ENCODE measurements around the gene GRM7.

The GRM7 gene

DNA sequence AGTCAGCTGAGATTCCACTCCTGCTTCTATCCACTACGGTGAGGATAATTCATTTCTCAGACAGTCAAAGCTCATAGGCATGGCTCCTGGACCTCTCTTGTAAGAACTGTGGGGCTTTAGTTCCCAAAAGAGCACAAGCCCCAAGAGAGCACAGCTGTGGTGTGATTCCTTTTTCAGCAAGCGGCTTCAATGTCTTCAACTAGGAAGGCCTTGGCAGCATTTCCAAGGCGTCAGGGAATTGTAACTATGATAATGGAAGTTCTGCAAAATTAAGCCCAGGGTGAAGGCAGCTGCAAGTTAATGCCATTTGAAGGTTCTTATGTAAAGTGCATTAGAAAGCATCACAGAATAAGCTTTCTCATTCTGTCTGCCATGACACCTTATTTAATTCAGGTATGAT, 657.1 kb downstream of the GRM7 start:
- no peak overlapping the region for H3K4me3 ChIP-seq (ENCODE audit: low read depth, low read length)
- DNase-seq (ENCODE audit: low read depth): no peak
- TF ChIP-seq, protein P1, sequence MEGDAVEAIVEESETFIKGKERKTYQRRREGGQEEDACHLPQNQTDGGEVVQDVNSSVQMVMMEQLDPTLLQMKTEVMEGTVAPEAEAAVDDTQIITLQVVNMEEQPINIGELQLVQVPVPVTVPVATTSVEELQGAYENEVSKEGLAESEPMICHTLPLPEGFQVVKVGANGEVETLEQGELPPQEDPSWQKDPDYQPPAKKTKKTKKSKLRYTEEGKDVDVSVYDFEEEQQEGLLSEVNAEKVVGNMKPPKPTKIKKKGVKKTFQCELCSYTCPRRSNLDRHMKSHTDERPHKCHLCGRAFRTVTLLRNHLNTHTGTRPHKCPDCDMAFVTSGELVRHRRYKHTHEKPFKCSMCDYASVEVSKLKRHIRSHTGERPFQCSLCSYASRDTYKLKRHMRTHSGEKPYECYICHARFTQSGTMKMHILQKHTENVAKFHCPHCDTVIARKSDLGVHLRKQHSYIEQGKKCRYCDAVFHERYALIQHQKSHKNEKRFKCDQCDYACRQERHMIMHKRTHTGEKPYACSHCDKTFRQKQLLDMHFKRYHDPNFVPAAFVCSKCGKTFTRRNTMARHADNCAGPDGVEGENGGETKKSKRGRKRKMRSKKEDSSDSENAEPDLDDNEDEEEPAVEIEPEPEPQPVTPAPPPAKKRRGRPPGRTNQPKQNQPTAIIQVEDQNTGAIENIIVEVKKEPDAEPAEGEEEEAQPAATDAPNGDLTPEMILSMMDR (IDR thresholded peaks at IDR 0.05; ENCODE audit: control insufficient read depth, extremely low read depth, insufficient read depth): no peak

GRCh38 chr3:7518456-7518855, 657.5 kb downstream of the GRM7 start:
- DNase-seq (ENCODE audit: low read depth): peak; percentile 30
- TF ChIP-seq, protein P1 (IDR thresholded peaks at IDR 0.05; ENCODE audit: control insufficient read depth, extremely low read depth, insufficient read depth): no peak
- no peak overlapping the region for H3K4me3 ChIP-seq (ENCODE audit: low read depth, low read length)

- TF ChIP-seq, protein P1 (IDR thresholded peaks at IDR 0.05; ENCODE audit: control insufficient read depth, extremely low read depth, insufficient read depth): no peak
- no peak overlapping the region for H3K4me3 ChIP-seq (ENCODE audit: low read depth, low read length)
Measured at GRCh38 chr3:7520059-7520458, 659.1 kb downstream of the GRM7 start.

GRCh38 chr3:7520593-7520992, 659.7 kb downstream of the GRM7 start:
- no peak overlapping the region for H3K4me3 ChIP-seq (ENCODE audit: low read depth, low read length)
- DNase-seq (ENCODE audit: low read depth): no peak
- TF ChIP-seq, protein P1 (IDR thresholded peaks at IDR 0.05; ENCODE audit: control insufficient read depth, extremely low read depth, insufficient read depth): no peak

More at GRCh38 chr3:7520059-7520458, 659.1 kb downstream of the GRM7 start:
- DNase-seq (ENCODE audit: low read depth): no peak

DNA sequence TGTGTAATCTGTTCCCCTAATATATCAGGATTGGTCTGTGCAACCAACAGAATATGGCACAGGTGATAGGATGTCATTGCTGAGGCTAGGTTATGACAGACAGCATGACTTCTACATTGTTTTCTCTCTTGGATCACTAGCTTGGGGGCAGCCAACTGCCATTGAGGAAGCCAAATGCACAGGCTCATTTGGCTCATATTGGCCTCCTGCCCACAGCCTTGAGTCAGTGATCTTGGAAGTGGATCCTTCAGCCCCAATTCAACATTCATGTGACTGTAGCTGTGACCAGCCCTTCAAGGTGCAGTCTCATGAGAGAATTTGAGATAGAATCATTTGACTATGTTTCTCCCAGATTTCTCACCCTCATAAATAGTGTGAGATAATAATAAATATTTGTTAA, 675.6 kb downstream of the GRM7 start:
- TF ChIP-seq, protein P1 (IDR thresholded peaks at IDR 0.05; ENCODE audit: control insufficient read depth, extremely low read depth, insufficient read depth): no peak
- H3K4me3 ChIP-seq (ENCODE audit: low read depth, low read length): no peak overlapping the region
- no peak for DNase-seq (ENCODE audit: low read depth)

GRCh38 chr3:7536921-7537320, 676.0 kb downstream of the GRM7 start:
- H3K4me3 ChIP-seq (ENCODE audit: low read depth, low read length): no peak overlapping the region
- no peak for DNase-seq (ENCODE audit: low read depth)
- TF ChIP-seq, protein P1 (IDR thresholded peaks at IDR 0.05; ENCODE audit: control insufficient read depth, extremely low read depth, insufficient read depth): no peak

GRCh38 chr3:7543294-7543880, 682.5 kb downstream of the GRM7 start:
- no peak for DNase-seq (ENCODE audit: low read depth)
- TF ChIP-seq, protein P1 (IDR thresholded peaks at IDR 0.05; ENCODE audit: control insufficient read depth, extremely low read depth, insufficient read depth): no peak
- no peak overlapping the region for H3K4me3 ChIP-seq (ENCODE audit: low read depth, low read length)
